SK-N-SH (cell line): ENCODE measurements around the gene REC8. TPM values are rescaled to one million over a fixed set of nuclear protein-coding genes. Genes with fewer than 3 reads are reported as not detected.

Experiments used
- CTCF ChIA-PET: fragments of 300-600, 350-600 bp; formaldehyde crosslinking; extraction: SDS; loops from one replicate; lab custom pipeline; 2021; lab: Yijun Ruan, JAX
- POLR2A ChIA-PET: fragments of 350-600 bp; sonication (Branson Sonifier 250); formaldehyde crosslinking; extraction: SDS; loops from one replicate; lab custom pipeline; 2020; ENCODE audit warnings: antibody characterized with exemption, inconsistent platforms; lab: Yijun Ruan, JAX
- DNase-seq: peaks from one replicate; pipeline ENCODE4 v3.0.0; 2012
- H2AFZ ChIP-seq: fragments of 200-600 bp; sonication (generic); 2 replicates; pipeline ENCODE4 v1.8.1; 2016; ENCODE audit warnings: antibody characterized with exemption, mild to moderate bottlenecking, low read depth
- H3F3A ChIP-seq: fragments of 200-600 bp; sonication (generic); replicated peaks from 2 replicates; pipeline ENCODE3; 2016; ENCODE audit warnings: antibody characterized with exemption, mild to moderate bottlenecking; ENCODE audit not compliant: insufficient read depth
- H3K27ac ChIP-seq, 2 experiments: fragments of 200-500 bp in 1 of 2; fragments of 200-600 bp in 1 of 2; sonication (Bioruptor generic) in 1 of 2; sonication (generic), shearing (Covaris generic) in 1 of 2; 2 replicates each; pipeline versions ENCODE4 v1.5.1 to v1.6.1; 2014 to 2016; ENCODE audit warnings: low read depth in 2 of 2, inconsistent platforms in 1 of 2, low read length in 1 of 2, mild to moderate bottlenecking in 1 of 2, mixed read lengths in 1 of 2
- H3K27me3 ChIP-seq: fragments of 200-600 bp; sonication (generic), shearing (Covaris generic); 2 replicates; pipeline ENCODE4 v1.6.1; 2016; ENCODE audit warnings: mixed run types; ENCODE audit not compliant: insufficient read depth
- H3K36me3 ChIP-seq, 2 experiments: fragments of 200-500 bp in 1 of 2; fragments of 200-600 bp in 1 of 2; sonication (Bioruptor generic) in 1 of 2; sonication (generic) in 1 of 2; replicated peaks in 1 of 2; 2 replicates each; pipeline versions ENCODE3 to v1.5.1; 2014 to 2016; ENCODE audit warnings: low read length in 1 of 2, mild to moderate bottlenecking in 1 of 2; ENCODE audit not compliant: insufficient read depth in 2 of 2, control insufficient read depth in 1 of 2
- H3K4me1 ChIP-seq, 2 experiments: fragments of 200-500 bp in 1 of 2; fragments of 200-600 bp in 1 of 2; sonication (Bioruptor generic) in 1 of 2; sonication (generic), shearing (Covaris generic) in 1 of 2; 2 replicates each; pipeline versions ENCODE4 v1.5.1 to v1.6.1; 2014 to 2016; ENCODE audit warnings: low read depth in 1 of 2, low read length in 1 of 2, mixed run types in 1 of 2; ENCODE audit not compliant: insufficient read depth in 2 of 2, control insufficient read depth in 1 of 2
- H3K4me2 ChIP-seq: fragments of 200-600 bp; sonication (generic), shearing (Covaris generic); 2 replicates; pipeline ENCODE4 v1.6.1; 2017; ENCODE audit warnings: mixed run types
- H3K4me3 ChIP-seq, 2 experiments: fragments of 200-500 bp in 1 of 2; fragments of 200-600 bp in 1 of 2; sonication (Bioruptor generic) in 1 of 2; sonication (generic), shearing (Covaris generic) in 1 of 2; 2 replicates each; pipeline versions ENCODE4 v1.5.1 to v1.8.1; 2014 to 2016; ENCODE audit warnings: low read depth in 2 of 2, inconsistent platforms in 1 of 2, low read length in 1 of 2, mild to moderate bottlenecking in 1 of 2, mixed read lengths in 1 of 2, moderate library complexity in 1 of 2
- H3K79me2 ChIP-seq: fragments of 200-600 bp; sonication (generic); 2 replicates; pipeline ENCODE4 v1.8.1; 2017; ENCODE audit warnings: mild to moderate bottlenecking; ENCODE audit not compliant: insufficient read depth
- H3K9ac ChIP-seq: fragments of 200-600 bp; sonication (generic); 2 replicates; pipeline ENCODE4 v1.6.1; 2017; ENCODE audit warnings: mixed run types
- H3K9me2 ChIP-seq: fragments of 200-600 bp; sonication (generic); 2 replicates; pipeline ENCODE4 v1.6.1; 2017; ENCODE audit warnings: mixed run types
- H3K9me3 ChIP-seq: fragments of 200-600 bp; sonication (generic); 2 replicates; pipeline ENCODE4 v1.6.1; 2017; ENCODE audit warnings: mixed run types, mild to moderate bottlenecking, moderate library complexity
- H4K20me1 ChIP-seq: fragments of 200-600 bp; sonication (generic); 2 replicates; pipeline ENCODE4 v1.6.1; 2017; ENCODE audit warnings: mild to moderate bottlenecking, mixed run types; ENCODE audit not compliant: insufficient read depth
- FOSL2 ChIP-seq: IDR thresholded peaks from 2 replicates; pipeline ENCODE4 v1.4.0; 2012; ENCODE audit warnings: low read depth, mild to moderate bottlenecking, moderate library complexity, borderline replicate concordance
- FOXJ3 ChIP-seq: sonication (generic); formaldehyde crosslinking; IDR thresholded peaks from 2 replicates; pipeline ENCODE4 v1.5.1; 2020; ENCODE audit warnings: mild to moderate bottlenecking, missing genetic modification reagents
- FOXM1 ChIP-seq: IDR thresholded peaks from 2 replicates; pipeline ENCODE4 v1.4.0; 2012; ENCODE audit warnings: low read depth, mild to moderate bottlenecking
- GATA2 ChIP-seq: sonication (generic); formaldehyde crosslinking; IDR thresholded peaks from 2 replicates; pipeline ENCODE4 v1.5.0; 2020; ENCODE audit warnings: mild to moderate bottlenecking, missing genetic modification reagents
- MAX ChIP-seq: IDR thresholded peaks from 2 replicates; pipeline ENCODE4 v1.4.0; 2012; ENCODE audit warnings: low read depth
- MXI1 ChIP-seq: IDR thresholded peaks from 2 replicates; pipeline ENCODE4 v1.6.1; 2012; ENCODE audit warnings: mild to moderate bottlenecking, low read depth, low read length, improper control_type of control experiment
- RCOR1 ChIP-seq: fragments of 150-350 bp; IDR thresholded peaks from 2 replicates; pipeline ENCODE4 v1.6.1; 2017; ENCODE audit warnings: antibody characterized with exemption, low read length
- REST ChIP-seq: IDR thresholded peaks from 2 replicates; pipeline ENCODE4 v1.6.1; 2012; ENCODE audit warnings: mild to moderate bottlenecking, low read depth, low read length, moderate library complexity
- RXRA ChIP-seq: IDR thresholded peaks from 2 replicates; pipeline ENCODE4 v1.4.0; 2012; ENCODE audit warnings: low read depth, mild to moderate bottlenecking, borderline replicate concordance
- SIN3A ChIP-seq: IDR thresholded peaks from 2 replicates; pipeline ENCODE4 v1.6.1; 2012; ENCODE audit warnings: low read depth, mild to moderate bottlenecking, low read length, moderate library complexity, borderline replicate concordance
- SMC3 ChIP-seq: IDR thresholded peaks from 2 replicates; pipeline ENCODE4 v1.6.1; 2012; ENCODE audit warnings: low read depth, low read length, improper control_type of control experiment
- TEAD4 ChIP-seq: IDR thresholded peaks from 2 replicates; pipeline ENCODE4 v1.4.0; 2012; ENCODE audit warnings: mild to moderate bottlenecking, borderline replicate concordance; ENCODE audit not compliant: insufficient read depth
- USF1 ChIP-seq: IDR thresholded peaks from 2 replicates; pipeline ENCODE4 v1.4.0; 2012; ENCODE audit warnings: low read depth, borderline replicate concordance
- YY1 ChIP-seq: IDR thresholded peaks from 2 replicates; pipeline ENCODE4 v1.4.0; 2012; ENCODE audit warnings: low read depth, mild to moderate bottlenecking
- WGBS: methylation state at CpG from one replicate; pipeline ENCODE4 v1.1.6; 2017; ENCODE audit warnings: low lambda C conversion rate; 5-methylcytosine and 5-hydroxymethylcytosine counted together
- polyA plus RNA-seq, 3 experiments: library from polyadenylated mRNA; depleted of rRNA; stranded (reverse); fragments of >200 nt; gene quantifications; 2 replicates each; pipeline ENCODE4 v1.2.3, GENCODE V29; 2012
- TF ChIP-seq, protein P1 (sequence below): IDR thresholded peaks from 2 replicates; pipeline ENCODE4; 2012
- TF ChIP-seq, protein P2 (sequence below): IDR thresholded peaks from 2 replicates; pipeline ENCODE4 v1.4.0; 2012; ENCODE audit warnings: low read depth, borderline replicate concordance

Gene REC8
- polyA plus RNA-seq, 1 of the 3 experiments (the other 2 are of a cell fraction): 23.2 TPM

GRCh38 chr14:24187539-24187915 is 15.6 kb downstream of the REC8 start (continued):
- TF ChIP-seq REST: no peak

DNA sequence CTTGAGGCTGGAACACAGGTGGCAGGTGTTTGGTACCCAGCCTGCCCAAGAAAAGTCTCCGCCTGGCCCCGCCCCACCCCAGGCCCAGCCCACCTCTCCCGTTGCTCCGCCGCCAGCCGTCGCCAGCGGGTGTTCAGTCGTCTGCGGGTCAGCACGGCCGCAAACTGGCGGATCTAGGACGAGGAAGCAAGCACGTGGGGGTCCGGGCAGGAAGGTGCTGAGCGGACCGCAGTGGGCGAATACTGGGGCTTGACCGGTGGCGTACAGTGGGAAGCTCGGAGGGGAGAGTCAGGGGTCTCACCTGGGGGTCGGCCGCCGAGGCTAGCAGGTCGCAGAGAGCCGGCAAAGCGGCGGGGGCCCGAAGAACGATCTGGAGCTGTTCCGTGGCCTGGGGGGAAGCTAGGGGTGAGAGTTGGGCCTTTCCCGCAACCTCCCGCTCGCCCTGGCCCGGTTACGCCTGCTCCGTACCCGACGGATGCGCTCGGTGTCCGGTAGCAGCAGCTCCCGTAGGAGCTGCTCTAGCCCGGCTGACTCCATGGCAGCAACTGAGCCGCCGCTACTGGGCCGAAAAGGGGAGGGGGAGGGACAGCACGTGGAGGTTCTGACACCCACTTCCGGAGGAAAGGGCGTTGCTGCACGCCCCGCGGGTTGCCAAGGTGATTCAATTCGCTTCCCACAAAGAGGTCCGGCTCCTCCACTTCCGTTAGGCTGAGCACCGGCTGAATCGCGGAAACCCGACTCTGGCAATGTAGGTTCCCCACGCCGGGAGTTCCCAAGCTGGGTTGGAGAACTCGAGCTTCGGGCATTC is 16.6 kb downstream of the REC8 start, which contains the start of gene IPO4:
Gene IPO4, minus strand, starts transcription at position 566 of the 808 bp plus-strand sequence. Its CDS starts 29 bp downstream, at position 537.
- peak within 1 kb of the TSS; percentile 82 for H2AFZ ChIP-seq
- WGBS: 1% methylated on average over 50 of the region's 65 CpGs
- H3K27ac ChIP-seq: peak within 1 kb of the TSS; percentile 72 to 89
- no peaks in the 10 kb centered on the region for H3K27me3 ChIP-seq
- peaks cover 41% of the 10 kb centered on the region for H3K79me2 ChIP-seq
- no peaks in the 10 kb centered on the region for H4K20me1 ChIP-seq
- DNase-seq: peak; percentile 97
- peak within 1 kb of the TSS; percentile 88 to 96 for H3K4me3 ChIP-seq
- peaks cover 13% of the 10 kb centered on the region for H3F3A ChIP-seq
- H3K36me3 ChIP-seq: peaks cover 35 to 64% of the 10 kb centered on the region in 2 experiments
- POLR2A ChIA-PET: interaction anchor here (0.6 to 3.2 kb wide), 12 partner anchors 8 to 1299 kb away, joined by 3 to 10 read pairs (median 5); partner anchors contain the start of genes CHMP4A, CIDEB, EMC9 and IRF9
- H3K9me2 ChIP-seq: no peaks in the 10 kb centered on the region
- CTCF ChIA-PET: interaction anchor here (0.8 to 2.6 kb wide), 8 partner anchors 27 to 243 kb away, joined by 3 to 14 read pairs (median 4); partner anchors contain the start of genes CIDEB, DCAF11, IRF9 and NRL
- peaks cover 9 to 21% of the 10 kb centered on the region in 2 experiments for H3K4me1 ChIP-seq
- H3K9ac ChIP-seq: peak within 1 kb of the TSS; percentile 76
- no peaks in the 10 kb centered on the region for H3K9me3 ChIP-seq
- peak within 1 kb of the TSS; percentile 98 for H3K4me2 ChIP-seq
- TF ChIP-seq MAX (peak; percentile 100), RXRA (no peak), USF1 (peak; percentile 84), FOXJ3 (CRISPR knock-in tag) (no peak), TEAD4 (0 out of 2 replicates have a peak, but pooled peaks have one; percentile 13), MXI1 (peak; percentile 100), FOXM1 (no peak), REST (peak; percentile 43; the same call in 1 of the 2 replicates), SIN3A (peak; percentile 99), GATA2 (CRISPR knock-in tag) (no peak), RCOR1 (peak; percentile 44; the same call in 1 of the 2 replicates), YY1 (peak; percentile 66; the same call in 1 of the 2 replicates), FOSL2 (no peak), SMC3 (no peak)
- TF ChIP-seq, protein P1, sequence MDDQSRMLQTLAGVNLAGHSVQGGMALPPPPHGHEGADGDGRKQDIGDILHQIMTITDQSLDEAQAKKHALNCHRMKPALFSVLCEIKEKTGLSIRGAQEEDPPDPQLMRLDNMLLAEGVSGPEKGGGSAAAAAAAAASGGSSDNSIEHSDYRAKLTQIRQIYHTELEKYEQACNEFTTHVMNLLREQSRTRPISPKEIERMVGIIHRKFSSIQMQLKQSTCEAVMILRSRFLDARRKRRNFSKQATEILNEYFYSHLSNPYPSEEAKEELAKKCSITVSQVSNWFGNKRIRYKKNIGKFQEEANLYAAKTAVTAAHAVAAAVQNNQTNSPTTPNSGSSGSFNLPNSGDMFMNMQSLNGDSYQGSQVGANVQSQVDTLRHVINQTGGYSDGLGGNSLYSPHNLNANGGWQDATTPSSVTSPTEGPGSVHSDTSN: peak; percentile 67
- TF ChIP-seq, protein P2, sequence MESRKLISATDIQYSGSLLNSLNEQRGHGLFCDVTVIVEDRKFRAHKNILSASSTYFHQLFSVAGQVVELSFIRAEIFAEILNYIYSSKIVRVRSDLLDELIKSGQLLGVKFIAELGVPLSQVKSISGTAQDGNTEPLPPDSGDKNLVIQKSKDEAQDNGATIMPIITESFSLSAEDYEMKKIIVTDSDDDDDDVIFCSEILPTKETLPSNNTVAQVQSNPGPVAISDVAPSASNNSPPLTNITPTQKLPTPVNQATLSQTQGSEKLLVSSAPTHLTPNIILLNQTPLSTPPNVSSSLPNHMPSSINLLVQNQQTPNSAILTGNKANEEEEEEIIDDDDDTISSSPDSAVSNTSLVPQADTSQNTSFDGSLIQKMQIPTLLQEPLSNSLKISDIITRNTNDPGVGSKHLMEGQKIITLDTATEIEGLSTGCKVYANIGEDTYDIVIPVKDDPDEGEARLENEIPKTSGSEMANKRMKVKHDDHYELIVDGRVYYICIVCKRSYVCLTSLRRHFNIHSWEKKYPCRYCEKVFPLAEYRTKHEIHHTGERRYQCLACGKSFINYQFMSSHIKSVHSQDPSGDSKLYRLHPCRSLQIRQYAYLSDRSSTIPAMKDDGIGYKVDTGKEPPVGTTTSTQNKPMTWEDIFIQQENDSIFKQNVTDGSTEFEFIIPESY: peak; percentile 79; the same call in 1 of the 2 replicates
